ENCODE data around the gene CCL3.

DNA sequence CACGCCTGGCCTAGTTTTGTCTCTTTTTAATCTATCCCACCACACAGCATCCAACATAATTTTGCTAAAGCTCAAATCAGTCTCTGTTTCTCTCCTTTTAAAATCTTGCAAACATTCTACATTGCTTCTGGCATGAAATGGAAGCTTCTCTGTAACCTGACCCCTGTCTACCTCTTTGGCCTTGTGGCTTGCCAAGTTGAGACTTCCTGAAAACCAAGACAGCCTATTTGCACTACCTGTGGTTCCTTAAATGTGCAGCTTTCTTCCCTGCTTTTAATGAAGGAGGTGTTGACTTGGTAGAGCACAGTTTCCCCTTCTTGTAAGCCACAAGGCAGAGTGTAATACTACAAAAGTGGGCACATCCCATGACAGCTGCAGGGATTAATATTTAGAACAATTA, 6.0 kb upstream of the CCL3 start:
- TF ChIP-seq, protein P1, sequence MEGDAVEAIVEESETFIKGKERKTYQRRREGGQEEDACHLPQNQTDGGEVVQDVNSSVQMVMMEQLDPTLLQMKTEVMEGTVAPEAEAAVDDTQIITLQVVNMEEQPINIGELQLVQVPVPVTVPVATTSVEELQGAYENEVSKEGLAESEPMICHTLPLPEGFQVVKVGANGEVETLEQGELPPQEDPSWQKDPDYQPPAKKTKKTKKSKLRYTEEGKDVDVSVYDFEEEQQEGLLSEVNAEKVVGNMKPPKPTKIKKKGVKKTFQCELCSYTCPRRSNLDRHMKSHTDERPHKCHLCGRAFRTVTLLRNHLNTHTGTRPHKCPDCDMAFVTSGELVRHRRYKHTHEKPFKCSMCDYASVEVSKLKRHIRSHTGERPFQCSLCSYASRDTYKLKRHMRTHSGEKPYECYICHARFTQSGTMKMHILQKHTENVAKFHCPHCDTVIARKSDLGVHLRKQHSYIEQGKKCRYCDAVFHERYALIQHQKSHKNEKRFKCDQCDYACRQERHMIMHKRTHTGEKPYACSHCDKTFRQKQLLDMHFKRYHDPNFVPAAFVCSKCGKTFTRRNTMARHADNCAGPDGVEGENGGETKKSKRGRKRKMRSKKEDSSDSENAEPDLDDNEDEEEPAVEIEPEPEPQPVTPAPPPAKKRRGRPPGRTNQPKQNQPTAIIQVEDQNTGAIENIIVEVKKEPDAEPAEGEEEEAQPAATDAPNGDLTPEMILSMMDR (IDR thresholded peaks at IDR 0.05; ENCODE audit: low read depth, low read length, missing input control): no peak
- TF ChIP-seq, protein P2, sequence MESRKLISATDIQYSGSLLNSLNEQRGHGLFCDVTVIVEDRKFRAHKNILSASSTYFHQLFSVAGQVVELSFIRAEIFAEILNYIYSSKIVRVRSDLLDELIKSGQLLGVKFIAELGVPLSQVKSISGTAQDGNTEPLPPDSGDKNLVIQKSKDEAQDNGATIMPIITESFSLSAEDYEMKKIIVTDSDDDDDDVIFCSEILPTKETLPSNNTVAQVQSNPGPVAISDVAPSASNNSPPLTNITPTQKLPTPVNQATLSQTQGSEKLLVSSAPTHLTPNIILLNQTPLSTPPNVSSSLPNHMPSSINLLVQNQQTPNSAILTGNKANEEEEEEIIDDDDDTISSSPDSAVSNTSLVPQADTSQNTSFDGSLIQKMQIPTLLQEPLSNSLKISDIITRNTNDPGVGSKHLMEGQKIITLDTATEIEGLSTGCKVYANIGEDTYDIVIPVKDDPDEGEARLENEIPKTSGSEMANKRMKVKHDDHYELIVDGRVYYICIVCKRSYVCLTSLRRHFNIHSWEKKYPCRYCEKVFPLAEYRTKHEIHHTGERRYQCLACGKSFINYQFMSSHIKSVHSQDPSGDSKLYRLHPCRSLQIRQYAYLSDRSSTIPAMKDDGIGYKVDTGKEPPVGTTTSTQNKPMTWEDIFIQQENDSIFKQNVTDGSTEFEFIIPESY (IDR thresholded peaks at IDR 0.05): no peak
- TF ChIP-seq, protein P3, sequence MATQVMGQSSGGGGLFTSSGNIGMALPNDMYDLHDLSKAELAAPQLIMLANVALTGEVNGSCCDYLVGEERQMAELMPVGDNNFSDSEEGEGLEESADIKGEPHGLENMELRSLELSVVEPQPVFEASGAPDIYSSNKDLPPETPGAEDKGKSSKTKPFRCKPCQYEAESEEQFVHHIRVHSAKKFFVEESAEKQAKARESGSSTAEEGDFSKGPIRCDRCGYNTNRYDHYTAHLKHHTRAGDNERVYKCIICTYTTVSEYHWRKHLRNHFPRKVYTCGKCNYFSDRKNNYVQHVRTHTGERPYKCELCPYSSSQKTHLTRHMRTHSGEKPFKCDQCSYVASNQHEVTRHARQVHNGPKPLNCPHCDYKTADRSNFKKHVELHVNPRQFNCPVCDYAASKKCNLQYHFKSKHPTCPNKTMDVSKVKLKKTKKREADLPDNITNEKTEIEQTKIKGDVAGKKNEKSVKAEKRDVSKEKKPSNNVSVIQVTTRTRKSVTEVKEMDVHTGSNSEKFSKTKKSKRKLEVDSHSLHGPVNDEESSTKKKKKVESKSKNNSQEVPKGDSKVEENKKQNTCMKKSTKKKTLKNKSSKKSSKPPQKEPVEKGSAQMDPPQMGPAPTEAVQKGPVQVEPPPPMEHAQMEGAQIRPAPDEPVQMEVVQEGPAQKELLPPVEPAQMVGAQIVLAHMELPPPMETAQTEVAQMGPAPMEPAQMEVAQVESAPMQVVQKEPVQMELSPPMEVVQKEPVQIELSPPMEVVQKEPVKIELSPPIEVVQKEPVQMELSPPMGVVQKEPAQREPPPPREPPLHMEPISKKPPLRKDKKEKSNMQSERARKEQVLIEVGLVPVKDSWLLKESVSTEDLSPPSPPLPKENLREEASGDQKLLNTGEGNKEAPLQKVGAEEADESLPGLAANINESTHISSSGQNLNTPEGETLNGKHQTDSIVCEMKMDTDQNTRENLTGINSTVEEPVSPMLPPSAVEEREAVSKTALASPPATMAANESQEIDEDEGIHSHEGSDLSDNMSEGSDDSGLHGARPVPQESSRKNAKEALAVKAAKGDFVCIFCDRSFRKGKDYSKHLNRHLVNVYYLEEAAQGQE (IDR thresholded peaks at IDR 0.05): no peak
- TF ChIP-seq TAF1 (conservative IDR thresholded peaks at IDR 0.05): no peak
- TF ChIP-seq EGR1 (IDR thresholded peaks at IDR 0.05; ENCODE audit: low read depth in 2 of 2): no peak

Measured in liver (tissue), 3 donors.